ENCODE data around the gene NDUFC1.

The NDUFC1 gene

DNA sequence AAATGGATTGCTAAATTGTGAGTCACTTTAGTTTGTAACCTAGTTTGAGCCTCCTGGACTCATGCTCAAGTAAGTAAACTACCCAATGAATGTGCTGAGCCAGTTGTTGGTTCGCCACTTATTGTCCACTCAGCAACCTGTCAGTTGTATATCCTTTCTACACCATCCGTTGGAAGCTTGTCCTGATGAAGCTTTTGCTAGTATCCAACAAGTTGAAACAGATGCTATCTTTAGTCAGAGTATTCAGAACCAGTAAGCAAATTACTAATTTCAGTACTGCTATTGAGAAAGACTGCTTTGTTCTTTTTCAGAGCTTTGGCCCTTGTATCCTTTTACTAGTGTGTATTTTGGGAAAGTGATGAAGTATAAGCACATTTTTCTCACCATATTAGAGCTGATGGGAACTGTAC lies 5.3 kb downstream of the NDUFC1 start:
- TF ChIP-seq PPARA (CRISPR knock-in tag; IDR thresholded peaks at IDR 0.05; ENCODE audit: borderline replicate concordance) (no peak), SNAI2 (CRISPR knock-in tag; IDR thresholded peaks at IDR 0.05) (no peak), TOX (CRISPR knock-in tag; IDR thresholded peaks at IDR 0.05; ENCODE audit: borderline replicate concordance) (no peak), ZNF8 (CRISPR knock-in tag; IDR thresholded peaks at IDR 0.05) (no peak), TCF4 (CRISPR knock-in tag; IDR thresholded peaks at IDR 0.05; ENCODE audit: borderline replicate concordance) (no peak), ZFP3 (CRISPR knock-in tag; IDR thresholded peaks at IDR 0.05) (no peak), ZNF70 (CRISPR knock-in tag; IDR thresholded peaks at IDR 0.05) (no peak), GLIS3 (CRISPR knock-in tag; IDR thresholded peaks at IDR 0.05) (no peak), ARNTL (CRISPR knock-in tag; IDR thresholded peaks at IDR 0.05; ENCODE audit: borderline replicate concordance, low read depth) (no peak), CSDC2 (CRISPR knock-in tag; IDR thresholded peaks at IDR 0.05) (no peak), ZFP30 (CRISPR knock-in tag; IDR thresholded peaks at IDR 0.05) (no peak), ESRRG (CRISPR knock-in tag; IDR thresholded peaks at IDR 0.05) (no peak)
- no peak for ATAC-seq

GRCh38 chr4:139295942-139296299 lies 6.4 kb downstream of the NDUFC1 start:
- ATAC-seq, result no peak
- TF ChIP-seq ZNF8 (CRISPR knock-in tag; IDR thresholded peaks at IDR 0.05), result no peak
- TF ChIP-seq POU6F1 (CRISPR knock-in tag; IDR thresholded peaks at IDR 0.05; ENCODE audit: borderline replicate concordance, low read depth), result no peak
- TF ChIP-seq ZFP3 (CRISPR knock-in tag; IDR thresholded peaks at IDR 0.05), result no peak
- TF ChIP-seq, protein P1, sequence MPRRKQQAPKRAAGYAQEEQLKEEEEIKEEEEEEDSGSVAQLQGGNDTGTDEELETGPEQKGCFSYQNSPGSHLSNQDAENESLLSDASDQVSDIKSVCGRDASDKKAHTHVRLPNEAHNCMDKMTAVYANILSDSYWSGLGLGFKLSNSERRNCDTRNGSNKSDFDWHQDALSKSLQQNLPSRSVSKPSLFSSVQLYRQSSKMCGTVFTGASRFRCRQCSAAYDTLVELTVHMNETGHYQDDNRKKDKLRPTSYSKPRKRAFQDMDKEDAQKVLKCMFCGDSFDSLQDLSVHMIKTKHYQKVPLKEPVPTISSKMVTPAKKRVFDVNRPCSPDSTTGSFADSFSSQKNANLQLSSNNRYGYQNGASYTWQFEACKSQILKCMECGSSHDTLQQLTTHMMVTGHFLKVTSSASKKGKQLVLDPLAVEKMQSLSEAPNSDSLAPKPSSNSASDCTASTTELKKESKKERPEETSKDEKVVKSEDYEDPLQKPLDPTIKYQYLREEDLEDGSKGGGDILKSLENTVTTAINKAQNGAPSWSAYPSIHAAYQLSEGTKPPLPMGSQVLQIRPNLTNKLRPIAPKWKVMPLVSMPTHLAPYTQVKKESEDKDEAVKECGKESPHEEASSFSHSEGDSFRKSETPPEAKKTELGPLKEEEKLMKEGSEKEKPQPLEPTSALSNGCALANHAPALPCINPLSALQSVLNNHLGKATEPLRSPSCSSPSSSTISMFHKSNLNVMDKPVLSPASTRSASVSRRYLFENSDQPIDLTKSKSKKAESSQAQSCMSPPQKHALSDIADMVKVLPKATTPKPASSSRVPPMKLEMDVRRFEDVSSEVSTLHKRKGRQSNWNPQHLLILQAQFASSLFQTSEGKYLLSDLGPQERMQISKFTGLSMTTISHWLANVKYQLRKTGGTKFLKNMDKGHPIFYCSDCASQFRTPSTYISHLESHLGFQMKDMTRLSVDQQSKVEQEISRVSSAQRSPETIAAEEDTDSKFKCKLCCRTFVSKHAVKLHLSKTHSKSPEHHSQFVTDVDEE (CRISPR knock-in tag; IDR thresholded peaks at IDR 0.05), result no peak
- TF ChIP-seq ZFP30 (CRISPR knock-in tag; IDR thresholded peaks at IDR 0.05), result no peak
- TF ChIP-seq CSRNP3 (CRISPR knock-in tag; IDR thresholded peaks at IDR 0.05), result no peak
- TF ChIP-seq PPARA (CRISPR knock-in tag; IDR thresholded peaks at IDR 0.05; ENCODE audit: borderline replicate concordance), result no peak
- no peak for TF ChIP-seq ARNTL (CRISPR knock-in tag; IDR thresholded peaks at IDR 0.05; ENCODE audit: borderline replicate concordance, low read depth)
- no peak for TF ChIP-seq ESRRG (CRISPR knock-in tag; IDR thresholded peaks at IDR 0.05)
- no peak for TF ChIP-seq ZNF70 (CRISPR knock-in tag; IDR thresholded peaks at IDR 0.05)
- TF ChIP-seq BACH2 (CRISPR knock-in tag; IDR thresholded peaks at IDR 0.05; ENCODE audit: borderline replicate concordance), result no peak
- TF ChIP-seq OSR1 (CRISPR knock-in tag; IDR thresholded peaks at IDR 0.05), result no peak
- no peak for TF ChIP-seq ISL1 (CRISPR knock-in tag; IDR thresholded peaks at IDR 0.05)
- no peak for TF ChIP-seq SNAI2 (CRISPR knock-in tag; IDR thresholded peaks at IDR 0.05)
- TF ChIP-seq ZC3H10 (CRISPR knock-in tag; IDR thresholded peaks at IDR 0.05), result no peak
- no peak for TF ChIP-seq TCF4 (CRISPR knock-in tag; IDR thresholded peaks at IDR 0.05; ENCODE audit: borderline replicate concordance)
- no peak for TF ChIP-seq ZNF565 (CRISPR knock-in tag; conservative IDR thresholded peaks at IDR 0.05; ENCODE audit: low read depth)
- TF ChIP-seq RARB (CRISPR knock-in tag; IDR thresholded peaks at IDR 0.05), result no peak
- TF ChIP-seq TOX (CRISPR knock-in tag; IDR thresholded peaks at IDR 0.05; ENCODE audit: borderline replicate concordance), result no peak
- TF ChIP-seq PATZ1 (CRISPR knock-in tag; IDR thresholded peaks at IDR 0.05; ENCODE audit: borderline replicate concordance), result no peak

DNA sequence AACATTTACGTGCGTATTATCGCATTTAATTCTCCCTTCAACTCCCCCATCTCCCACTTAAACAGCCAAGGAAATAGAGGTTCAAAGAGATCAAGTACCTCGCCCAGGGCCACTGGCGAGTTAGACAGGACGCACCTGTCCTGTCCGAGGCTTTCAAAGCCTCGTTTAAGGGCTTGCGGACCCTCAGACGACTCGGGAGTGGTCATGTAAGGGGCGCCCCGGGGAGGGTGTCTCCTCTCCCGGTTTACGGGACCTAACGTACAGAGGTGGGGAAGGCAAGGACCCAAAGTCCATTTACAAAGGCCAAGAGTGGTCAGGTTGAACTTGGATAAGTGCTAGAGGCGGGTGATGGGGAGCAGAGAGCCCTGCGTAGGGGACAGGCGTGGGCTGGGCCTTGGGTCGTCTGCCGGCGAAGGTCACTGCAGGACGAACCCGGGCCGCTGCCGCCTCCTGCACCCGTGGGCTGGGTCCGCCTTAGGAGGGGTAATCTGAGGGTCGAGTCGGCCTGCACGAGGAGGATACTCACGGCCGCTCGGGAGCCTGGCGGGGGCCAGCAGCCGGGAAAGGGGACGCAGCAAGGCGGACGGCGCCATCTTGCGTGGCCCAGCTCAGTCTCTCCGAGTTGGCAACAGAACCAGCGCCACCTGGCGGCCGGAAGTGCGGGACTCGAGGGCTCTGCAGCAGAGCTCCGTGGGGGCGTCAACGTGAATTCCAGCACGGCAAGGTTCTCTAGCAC lies 6.9 kb downstream of the NDUFC1 start:
- TF ChIP-seq OSR1 (CRISPR knock-in tag; IDR thresholded peaks at IDR 0.05) (no peak), ZNF8 (CRISPR knock-in tag; IDR thresholded peaks at IDR 0.05) (no peak), ARNTL (CRISPR knock-in tag; IDR thresholded peaks at IDR 0.05; ENCODE audit: borderline replicate concordance, low read depth) (no peak), ZFP3 (CRISPR knock-in tag; IDR thresholded peaks at IDR 0.05) (no peak), CSDC2 (CRISPR knock-in tag; IDR thresholded peaks at IDR 0.05) (no peak), TCF4 (CRISPR knock-in tag; IDR thresholded peaks at IDR 0.05; ENCODE audit: borderline replicate concordance) (no peak), ZNF565 (CRISPR knock-in tag; conservative IDR thresholded peaks at IDR 0.05; ENCODE audit: low read depth) (no peak), ESRRG (CRISPR knock-in tag; IDR thresholded peaks at IDR 0.05) (no peak)
- ATAC-seq, result peak; percentile 97
